IMR-90 (cell line): ENCODE results near the gene TLK2. TPM values are rescaled to one million over a fixed set of nuclear protein-coding genes. Genes with fewer than 3 reads are reported as not detected.
A peak's percentile ranks its signal among the peaks of the same experiment; 100 is the strongest.

Experiments
- ATAC-seq: fragments of 200-7000 bp; cut with Tn5 transposase; 2 replicates; pipeline ENCODE4 v1.9.1; 2020; ENCODE audit warnings: low read depth, mild to moderate bottlenecking, moderate library complexity
- BruUV-seq: library from RNA; stranded (reverse); fragments of 400-500 nt; replicated peaks from 2 replicates; lab custom pipeline; 2021; lab: Mats Ljungman, UMichigan
- CTCF ChIA-PET: fragments of 300-600 bp; formaldehyde crosslinking; extraction: SDS; loops from one replicate; lab custom pipeline; 2021; ENCODE audit warnings: antibody characterized with exemption; lab: Yijun Ruan, JAX
- POLR2A ChIA-PET: fragments of 300-600 bp; sonication (Branson Sonifier 250); formaldehyde crosslinking; loops from one replicate; lab custom pipeline; 2022; ENCODE audit warnings: antibody characterized with exemption; ENCODE audit not compliant: unreplicated experiment; lab: Charles Lee
- DNase-seq: peaks from one replicate; pipeline ENCODE4 v3.0.0; 2013
- H2AFZ ChIP-seq: replicated peaks from 2 replicates; pipeline ENCODE3; 2013; ENCODE audit warnings: low read length, mild to moderate bottlenecking; ENCODE audit not compliant: poor library complexity
- H2AK5ac ChIP-seq: 2 replicates; pipeline ENCODE4 v1.6.1; 2013; ENCODE audit warnings: low read depth, low read length, inconsistent platforms
- H2AK9ac ChIP-seq: replicated peaks from 2 replicates; pipeline ENCODE3; 2013; ENCODE audit warnings: mild to moderate bottlenecking, low read depth, low read length, moderate library complexity; ENCODE audit not compliant: poor library complexity
- H2BK120ac ChIP-seq: 2 replicates; pipeline ENCODE4 v1.6.1; 2013; ENCODE audit warnings: low read depth, low read length, inconsistent platforms
- H2BK15ac ChIP-seq: 3 replicates; pipeline ENCODE4 v1.6.1; 2013; ENCODE audit warnings: low read depth, low read length, inconsistent platforms
- H2BK20ac ChIP-seq: 2 replicates; pipeline ENCODE4 v1.6.1; 2013; ENCODE audit warnings: low read depth, mild to moderate bottlenecking, inconsistent platforms, low read length, moderate library complexity
- H2BK5ac ChIP-seq: 2 replicates; pipeline ENCODE4 v1.6.1; 2013; ENCODE audit warnings: mild to moderate bottlenecking, low read depth, low read length, inconsistent platforms; ENCODE audit not compliant: poor library complexity, severe bottlenecking
- H3K14ac ChIP-seq: replicated peaks from 2 replicates; pipeline ENCODE4 v1.6.1; 2013; ENCODE audit warnings: low read depth, low read length, inconsistent platforms
- H3K18ac ChIP-seq: 2 replicates; pipeline ENCODE4 v1.6.1; 2013; ENCODE audit warnings: low read depth, low read length, control low read depth
- H3K23ac ChIP-seq: 2 replicates; pipeline ENCODE4 v1.6.1; 2013; ENCODE audit warnings: low read depth, low read length, inconsistent platforms
- H3K27ac ChIP-seq: 2 replicates; pipeline ENCODE4 v1.5.1; 2013; ENCODE audit warnings: mild to moderate bottlenecking, control low read depth, low read length; ENCODE audit not compliant: insufficient read depth
- H3K27me3 ChIP-seq: 2 replicates; pipeline ENCODE4 v1.6.1; 2013; ENCODE audit warnings: low read length; ENCODE audit not compliant: control insufficient read depth, insufficient read depth
- H3K36me3 ChIP-seq: 2 replicates; pipeline ENCODE4 v1.6.1; 2013; ENCODE audit warnings: low read length, mixed read lengths; ENCODE audit not compliant: control insufficient read depth, insufficient read depth
- H3K4ac ChIP-seq: 2 replicates; pipeline ENCODE4 v1.6.1; 2013; ENCODE audit warnings: low read depth, low read length, inconsistent platforms
- H3K4me1 ChIP-seq: 2 replicates; pipeline ENCODE4 v1.6.1; 2013; ENCODE audit warnings: low read length, mixed read lengths; ENCODE audit not compliant: control insufficient read depth, insufficient read depth
- H3K4me2 ChIP-seq: 2 replicates; pipeline ENCODE4 v1.6.1; 2013; ENCODE audit warnings: low read depth, mild to moderate bottlenecking, control low read depth, low read length, moderate library complexity
- H3K4me3 ChIP-seq: 2 replicates; pipeline ENCODE4 v1.5.1; 2013; ENCODE audit warnings: low read depth, mild to moderate bottlenecking, control low read depth, low read length, moderate library complexity; ENCODE audit not compliant: insufficient read depth
- H3K56ac ChIP-seq: 2 replicates; pipeline ENCODE4 v1.6.1; 2013; ENCODE audit warnings: low read length, inconsistent platforms; ENCODE audit not compliant: insufficient read depth; ENCODE audit errors: extremely low read depth
- H3K79me1 ChIP-seq, 2 experiments: 2 replicates each; pipeline ENCODE4 v1.6.1; 2013; ENCODE audit warnings: low read length in 2 of 2, inconsistent platforms in 1 of 2, low read depth in 1 of 2
- H3K9ac ChIP-seq: 2 replicates; pipeline ENCODE4 v1.6.1; 2013; ENCODE audit warnings: low read depth, low read length, control low read depth
- H3K9me1 ChIP-seq: 2 replicates; pipeline ENCODE4 v1.6.1; 2013; ENCODE audit warnings: low read length, inconsistent platforms; ENCODE audit not compliant: insufficient read depth
- H3K9me3 ChIP-seq: 2 replicates; pipeline ENCODE4 v1.6.1; 2013; ENCODE audit warnings: low read length; ENCODE audit not compliant: control insufficient read depth, insufficient read depth
- H4K20me1 ChIP-seq: 2 replicates; pipeline ENCODE4 v1.6.1; 2013; ENCODE audit warnings: low read length, inconsistent platforms; ENCODE audit not compliant: insufficient read depth
- H4K5ac ChIP-seq: 2 replicates; pipeline ENCODE4 v1.6.1; 2013; ENCODE audit warnings: mild to moderate bottlenecking, low read depth, low read length, control low read depth
- H4K8ac ChIP-seq, 2 experiments: 2 replicates each; pipeline ENCODE4 v1.6.1; 2013; ENCODE audit warnings: low read depth in 2 of 2, low read length in 2 of 2, control low read depth in 1 of 2, inconsistent platforms in 1 of 2
- H4K91ac ChIP-seq: 2 replicates; pipeline ENCODE4 v1.6.1; 2013; ENCODE audit warnings: low read depth, low read length, inconsistent platforms; ENCODE audit not compliant: insufficient read depth
- BHLHE40 ChIP-seq: fragments of 150-350 bp; IDR thresholded peaks from 2 replicates; pipeline ENCODE4 v1.6.1; 2016; ENCODE audit warnings: mild to moderate bottlenecking, low read depth, low read length
- CEBPB ChIP-seq: IDR thresholded peaks from 2 replicates; pipeline ENCODE4 v1.6.1; 2012; ENCODE audit warnings: low read depth, low read length, improper control_type of control experiment
- CHD1 ChIP-seq: IDR thresholded peaks from 2 replicates; pipeline ENCODE4 v1.6.1; 2012; ENCODE audit warnings: low read depth, low read length, improper control_type of control experiment
- ELK1 ChIP-seq: fragments of 150-350 bp; IDR thresholded peaks from 2 replicates; pipeline ENCODE4 v1.6.1; 2016; ENCODE audit warnings: low read depth, mild to moderate bottlenecking, low read length, moderate library complexity, borderline replicate concordance
- FOS ChIP-seq: fragments of 150-350 bp; IDR thresholded peaks from 2 replicates; pipeline ENCODE4 v1.6.1; 2016; ENCODE audit warnings: low read depth, low read length
- MAFK ChIP-seq: IDR thresholded peaks from 2 replicates; pipeline ENCODE4 v1.6.1; 2012; ENCODE audit warnings: low read depth, low read length, improper control_type of control experiment
- MAZ ChIP-seq: IDR thresholded peaks from 2 replicates; pipeline ENCODE4 v1.6.1; 2012; ENCODE audit warnings: low read depth, mild to moderate bottlenecking, low read length, improper control_type of control experiment, moderate library complexity, borderline replicate concordance
- MXI1 ChIP-seq: IDR thresholded peaks from 2 replicates; pipeline ENCODE4 v1.6.1; 2012; ENCODE audit warnings: low read depth, mild to moderate bottlenecking, low read length, moderate library complexity, borderline replicate concordance
- NFE2L2 ChIP-seq: fragments of 150-350 bp; IDR thresholded peaks from 2 replicates; pipeline ENCODE4 v1.6.1; 2016; ENCODE audit warnings: low read depth, mild to moderate bottlenecking, low read length
- POLR2A ChIP-seq: IDR thresholded peaks from 2 replicates; pipeline ENCODE4 v1.6.1; 2012; ENCODE audit warnings: mild to moderate bottlenecking, low read depth, low read length
- RAD21 ChIP-seq: IDR thresholded peaks from 2 replicates; pipeline ENCODE4 v1.6.1; 2012; ENCODE audit warnings: low read length, improper control_type of control experiment
- RCOR1 ChIP-seq: IDR thresholded peaks from 2 replicates; pipeline ENCODE4 v1.6.1; 2012; ENCODE audit warnings: mild to moderate bottlenecking, low read length, improper control_type of control experiment; ENCODE audit not compliant: insufficient replicate concordance
- RFX5 ChIP-seq: IDR thresholded peaks from 2 replicates; pipeline ENCODE4 v1.8.0; 2012; ENCODE audit warnings: low read depth, mild to moderate bottlenecking, low read length, moderate library complexity
- SMC3 ChIP-seq: fragments of 150-350 bp; IDR thresholded peaks from 2 replicates; pipeline ENCODE4 v1.6.1; 2016; ENCODE audit warnings: low read depth, mild to moderate bottlenecking, antibody characterized with exemption, low read length, moderate library complexity
- WGBS, 2 experiments: methylation state at CpG; one replicate each; pipeline versions ENCODE4 v1.1.5 to v1.1.7; 2013; ENCODE audit warnings: missing lambda C conversion rate in 2 of 2; ENCODE audit not compliant: insufficient read length in 1 of 2; ENCODE audit errors: extremely low coverage in 2 of 2; 5-methylcytosine and 5-hydroxymethylcytosine counted together
- dilution Hi-C: fragments of 300-500 bp; cut with HindIII; formaldehyde crosslinking; loops from one replicate; pipeline ENCODE4 v1.14.3; 2018; ENCODE audit warnings: low sequenced_read_pairs; ENCODE audit not compliant: unreplicated experiment
- in situ Hi-C: fragments of 300-500 bp; cut with MboI; formaldehyde crosslinking; loops from 3 replicates; pipeline ENCODE4 v1.14.3; 2019; ENCODE audit warnings: low sequenced_read_pairs, inconsistent platforms, mixed read lengths
- intact Hi-C: fragments of 100-400 bp; cut with micrococcal nuclease; formaldehyde crosslinking; loops from 2 replicates; pipeline ENCODE4 v1.10.0; 2022
- polyA plus RNA-seq, 3 experiments: library from polyadenylated mRNA; depleted of rRNA; stranded (reverse); fragments of >200 nt; gene quantifications; 2 replicates each; pipeline ENCODE4 v1.2.3, GENCODE V29; 2012; ENCODE audit warnings: low replicate concordance in 1 of 3
- total RNA-seq: library from RNA; depleted of rRNA; stranded (reverse); fragments of >200 nt; gene quantifications from 2 replicates; pipeline ENCODE4 v1.2.3, GENCODE V29; 2012
- TF ChIP-seq, protein P1 (sequence below): fragments of 150-350 bp; IDR thresholded peaks from 2 replicates; pipeline ENCODE4 v1.6.1; 2017; ENCODE audit warnings: mild to moderate bottlenecking, antibody characterized with exemption, low read length, low read depth

The TLK2 gene
- total and polyA plus RNA-seq, 2 of the 4 experiments (the other 2 are of a cell fraction) = 35.7 to 39.4 TPM

DNA sequence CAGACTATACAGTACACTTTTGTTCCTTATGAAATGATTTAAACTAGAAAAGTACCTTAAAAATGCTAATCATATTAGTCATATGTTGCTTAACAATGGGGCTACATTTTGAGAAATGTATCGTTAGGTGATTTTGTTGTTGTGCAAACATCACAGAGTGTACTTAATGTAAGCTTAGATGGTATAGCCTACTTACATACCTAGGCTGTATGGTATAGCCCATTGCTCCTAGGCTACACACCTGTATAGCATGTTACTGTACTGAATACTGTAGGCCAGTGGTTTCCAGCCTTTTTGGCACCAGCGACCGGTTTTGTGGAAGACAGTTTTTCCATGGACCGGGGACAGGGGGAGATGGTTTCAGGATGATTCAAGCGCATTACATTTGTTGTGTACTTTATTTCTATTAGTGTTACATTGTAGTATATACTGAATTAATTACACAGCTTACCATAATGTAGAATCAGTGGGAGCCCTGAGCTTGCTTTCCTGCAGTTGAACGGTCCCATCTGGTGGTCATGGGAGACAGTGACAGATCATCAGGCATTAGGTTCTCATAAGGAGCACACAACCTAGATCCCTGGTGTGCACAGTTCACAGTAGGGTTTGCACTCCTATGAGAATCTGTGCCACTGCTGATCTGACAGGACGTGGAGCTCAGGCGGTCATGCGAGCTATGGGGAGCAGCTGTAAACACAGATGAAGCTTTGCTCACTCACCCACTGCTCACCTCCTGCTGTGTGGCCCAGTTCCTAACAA is 113.9 kb downstream of the TLK2 start:
- ATAC-seq = peak; percentile 71
- Histone ChIP-seq H3K9me1 (peaks cover 14% of the 10 kb centered on the region), H3K23ac (0 out of 2 replicates have a peak overlapping the region, but pooled peaks have one; percentile 23), H3K4ac (no peak overlapping the region), H3K9ac (no peak overlapping the region), H4K8ac (no peak overlapping the region), H2BK5ac (peak overlapping the region; percentile 56), H2AK9ac (no peak overlapping the region), H2BK20ac (no peak overlapping the region), H3K4me2 (peak overlapping the region; percentile 45; the same call in 1 of the 2 replicates), H3K9me3 (no peaks in the 10 kb centered on the region), H3K27me3 (no peaks in the 10 kb centered on the region), H3K18ac (no peak overlapping the region), H2BK120ac (no peak overlapping the region), H3K79me1 (peaks cover 30% of the 10 kb centered on the region in 2 experiments), H3K36me3 (peaks cover 34% of the 10 kb centered on the region), H3K4me1 (peaks cover 10% of the 10 kb centered on the region), H3K14ac (0 out of 2 replicates have a peak overlapping the region, but pooled peaks have one; percentile 37), H3K4me3 (no peak overlapping the region), H4K5ac (no peak overlapping the region), H4K20me1 (peaks cover 15% of the 10 kb centered on the region), H3K27ac (peak overlapping the region; percentile 38; the same call in 1 of the 2 replicates), H4K91ac (no peak overlapping the region), H2AK5ac (no peak overlapping the region), H2BK15ac (no peak overlapping the region), H3K56ac (no peak overlapping the region), H2AFZ (no peak overlapping the region)
- in situ Hi-C loops = no loop called here
- dilution Hi-C loops = no loop called here
- peak; percentile 43 for DNase-seq
- WGBS, 2 experiments = no CpG with 5 or more reads among the region's 9 CpGs
- ChIA-PET POLR2A (no interaction called here), CTCF (interaction anchor here (1.2 kb wide), 1 partner anchor 93 kb away, joined by 3 read pairs; no protein-coding TSS in a partner anchor)
- intact Hi-C loops = no loop called here
- no TSS peak for BruUV-seq
- no peak for TF ChIP-seq CHD1
- no peak for TF ChIP-seq SMC3
- no peak for TF ChIP-seq BHLHE40
- TF ChIP-seq, protein P1, sequence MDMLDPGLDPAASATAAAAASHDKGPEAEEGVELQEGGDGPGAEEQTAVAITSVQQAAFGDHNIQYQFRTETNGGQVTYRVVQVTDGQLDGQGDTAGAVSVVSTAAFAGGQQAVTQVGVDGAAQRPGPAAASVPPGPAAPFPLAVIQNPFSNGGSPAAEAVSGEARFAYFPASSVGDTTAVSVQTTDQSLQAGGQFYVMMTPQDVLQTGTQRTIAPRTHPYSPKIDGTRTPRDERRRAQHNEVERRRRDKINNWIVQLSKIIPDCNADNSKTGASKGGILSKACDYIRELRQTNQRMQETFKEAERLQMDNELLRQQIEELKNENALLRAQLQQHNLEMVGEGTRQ = no peak
- no peak for TF ChIP-seq RCOR1
- TF ChIP-seq RFX5 = no peak
- TF ChIP-seq MAZ = no peak
- TF ChIP-seq FOS = no peak
- peak; percentile 67 for TF ChIP-seq CEBPB
- TF ChIP-seq RAD21 = peak; percentile 25; the same call in 1 of the 2 replicates
- no peak for TF ChIP-seq MAFK
- no peak for TF ChIP-seq MXI1
- no peak for TF ChIP-seq ELK1
- no peak for TF ChIP-seq POLR2A
- no peak for TF ChIP-seq NFE2L2
